Sigmoid colon (tissue), 7 donors: ENCODE measurements around the gene CDKL1. TPM values are rescaled to one million over a fixed set of nuclear protein-coding genes. Genes with fewer than 3 reads are reported as not detected.

ENCODE experiments used
- DNase-seq: peaks from one replicate; pipeline ENCODE4 v3.0.0-alpha.2; 2019
- H3K27ac ChIP-seq, 4 donors: fragments of 200-600 bp; sonication (generic); one replicate each; pipeline ENCODE4 v1.5.1; 2016 to 2019; ENCODE audit warnings: mild to moderate bottlenecking in 1 of 4
- H3K27me3 ChIP-seq, 3 donors: fragments of 200-600 bp; sonication (generic); one replicate each; pipeline ENCODE4 v1.5.1; 2019; ENCODE audit warnings: mild to moderate bottlenecking in 1 of 3
- H3K36me3 ChIP-seq, 4 donors: fragments of 200-600 bp; sonication (generic); one replicate each; pipeline ENCODE4 v1.5.1; 2016 to 2019
- H3K4me1 ChIP-seq, 4 donors: fragments of 200-600 bp; sonication (generic); one replicate each; pipeline ENCODE4 v1.5.1; 2017 to 2019
- H3K4me3 ChIP-seq, 4 donors: fragments of 200-600 bp; sonication (generic); one replicate each; pipeline ENCODE4 v1.5.1; 2017 to 2019; ENCODE audit warnings: mild to moderate bottlenecking in 2 of 4, moderate library complexity in 1 of 4
- H3K9me3 ChIP-seq, 4 donors: fragments of 200-600 bp in 3 of 4; sonication (generic) in 3 of 4; one replicate each; pipeline versions ENCODE4 v1.5.1 to v1.6.1; 2013 to 2019
- CTCF ChIP-seq, 4 experiments: fragments of 450-650 bp in 3 of 4; fragments of 200-600 bp in 1 of 4; IDR thresholded peaks; one replicate each; pipeline ENCODE4 v1.5.1; 2016 to 2019; ENCODE audit warnings: antibody characterized with exemption in 4 of 4, mild to moderate bottlenecking in 3 of 4, moderate library complexity in 2 of 4
- EP300 ChIP-seq, 4 donors: sonication (generic); formaldehyde crosslinking; IDR thresholded peaks; one replicate each; pipeline ENCODE4 v1.6.1; 2017; ENCODE audit warnings: antibody characterized with exemption in 4 of 4
- POLR2A ChIP-seq, 2 donors: fragments of 450-650 bp; IDR thresholded peaks; one replicate each; pipeline ENCODE4 v1.6.1; 2016; ENCODE audit warnings: antibody characterized with exemption in 2 of 2, mild to moderate bottlenecking in 2 of 2, moderate library complexity in 2 of 2
- POLR2AphosphoS5 ChIP-seq, 4 donors: sonication (generic); formaldehyde crosslinking; IDR thresholded peaks; one replicate each; pipeline ENCODE4 v1.6.1; 2017; ENCODE audit warnings: antibody characterized with exemption in 4 of 4
- WGBS, 2 donors: extraction: QIAGEN DNeasy Blood & Tissue Kit; methylation state at CpG; one replicate each; pipeline ENCODE4 v1.1.7; 2013; 5-methylcytosine and 5-hydroxymethylcytosine counted together
- intact Hi-C: fragments of 100-400 bp; cut with DNase I; formaldehyde crosslinking; loops from one replicate; pipeline ENCODE4 v1.15.1; 2023
- polyA plus RNA-seq, 3 donors: library from polyadenylated mRNA; stranded (reverse); fragments of 200-250 nt; gene quantifications; one replicate each; pipeline ENCODE4 v1.2.3, GENCODE V29; 2013
- total RNA-seq, 4 donors: library from RNA; depleted of rRNA; stranded (reverse); fragments of >200 nt; gene quantifications; one replicate each; pipeline ENCODE4 v1.1.0, GENCODE V29; 2016
- donor health status: healthy with polysubstance abuse.
- donor health status: Bipolar disorder and iron deficiency.
- donor health status: healthy.

CDKL1 gene
- total and polyA plus RNA-seq, 7 donors: 4.2 to 91.8 (median 39.8) TPM

GRCh38 chr14:50395448-50395847, 1.2 kb downstream of the CDKL1 start:
- peak overlapping the region in 3 of 4 donors; percentile 83 to 87 (median 85) for H3K27ac ChIP-seq
- peak; percentile 76 for DNase-seq
- H3K27me3 ChIP-seq: no peaks in the 10 kb centered on the region
- TF ChIP-seq CTCF (IDR thresholded peaks at IDR 0.05) (no peak), EP300 (IDR thresholded peaks at IDR 0.05) (no peak), POLR2AphosphoS5 (IDR thresholded peaks at IDR 0.05) (no peak), POLR2A (IDR thresholded peaks at IDR 0.05) (no peak)
- no peaks in the 10 kb centered on the region for H3K36me3 ChIP-seq
- H3K9me3 ChIP-seq: no peaks in the 10 kb centered on the region
- peak overlapping the region; percentile 40 to 83 (median 75) for H3K4me3 ChIP-seq
- 15 to 66% methylated on average over 5 of the region's 5 CpGs for WGBS, 2 donors
- intact Hi-C loops: loop anchor here (5.0 kb wide), 1 partner anchor 48 kb away; no protein-coding TSS in a partner anchor
- peaks cover 0 to 69% (median 46%) of the 10 kb centered on the region in 4 donors for H3K4me1 ChIP-seq

GRCh38 chr14:50394713-50395112, 2.0 kb downstream of the CDKL1 start:
- peak overlapping the region in 1 of 4 donors; percentile 85 for H3K27ac ChIP-seq
- no peaks in the 10 kb centered on the region for H3K9me3 ChIP-seq
- 93 to 95% methylated on average over 5 of the region's 5 CpGs for WGBS, 2 donors
- H3K4me1 ChIP-seq: peaks cover 0 to 62% (median 39%) of the 10 kb centered on the region in 4 donors
- no peak for TF ChIP-seq EP300 (IDR thresholded peaks at IDR 0.05)
- TF ChIP-seq POLR2AphosphoS5 (IDR thresholded peaks at IDR 0.05): no peak
- no peak for TF ChIP-seq CTCF (IDR thresholded peaks at IDR 0.05)
- TF ChIP-seq POLR2A (IDR thresholded peaks at IDR 0.05): no peak
- H3K4me3 ChIP-seq: peak overlapping the region in 3 of 4 donors; percentile 72 to 83 (median 78)
- H3K36me3 ChIP-seq: peaks cover 0 to 4% (median 0%) of the 10 kb centered on the region in 4 donors
- no peaks in the 10 kb centered on the region for H3K27me3 ChIP-seq
- DNase-seq: no peak
- intact Hi-C loops: loop anchor here (5.0 kb wide), 1 partner anchor 47 kb away; no protein-coding TSS in a partner anchor

- 59 to 85% methylated on average over 9 of the region's 9 CpGs for WGBS, 2 donors
- Histone ChIP-seq H3K4me1 (peaks cover 0 to 27% (median 15%) of the 10 kb centered on the region in 4 donors), H3K27ac (no peak overlapping the region), H3K9me3 (no peaks in the 10 kb centered on the region), H3K4me3 (no peak overlapping the region), H3K27me3 (no peaks in the 10 kb centered on the region), H3K36me3 (peaks cover 0 to 12% (median 0%) of the 10 kb centered on the region in 4 donors)
- intact Hi-C loops: no loop called here
- TF ChIP-seq POLR2A (IDR thresholded peaks at IDR 0.05) (no peak), EP300 (IDR thresholded peaks at IDR 0.05) (no peak)
- no peak for DNase-seq
These were observed 6.8 kb downstream of the CDKL1 start for GRCh38 chr14:50389668-50390441.

- H3K4me1 ChIP-seq: peaks cover 0 to 18% (median 8%) of the 10 kb centered on the region in 4 donors
- WGBS, 2 donors: 26 to 65% methylated on average over 9 of the region's 9 CpGs
- H3K27ac ChIP-seq: no peak overlapping the region
- intact Hi-C loops: no loop called here
- DNase-seq: no peak
- peaks cover 0 to 12% (median 0%) of the 10 kb centered on the region in 4 donors for H3K36me3 ChIP-seq
- no peaks in the 10 kb centered on the region for H3K27me3 ChIP-seq
- H3K4me3 ChIP-seq: no peak overlapping the region
- TF ChIP-seq POLR2A (IDR thresholded peaks at IDR 0.05) (no peak), CTCF (IDR thresholded peaks at IDR 0.05) (no peak), EP300 (IDR thresholded peaks at IDR 0.05) (no peak), POLR2AphosphoS5 (IDR thresholded peaks at IDR 0.05) (no peak)
- no peaks in the 10 kb centered on the region for H3K9me3 ChIP-seq
These were observed 8.3 kb downstream of the CDKL1 start for GRCh38 chr14:50388256-50388931.

- no peak overlapping the region for H3K27ac ChIP-seq
- H3K36me3 ChIP-seq: peaks cover 0 to 12% (median 0%) of the 10 kb centered on the region in 4 donors
- H3K4me3 ChIP-seq: no peak overlapping the region
- intact Hi-C loops: no loop called here
- no peaks in the 10 kb centered on the region for H3K9me3 ChIP-seq
- H3K4me1 ChIP-seq: peaks cover 0 to 9% (median 4%) of the 10 kb centered on the region in 4 donors
- TF ChIP-seq POLR2A (IDR thresholded peaks at IDR 0.05) (no peak), CTCF (IDR thresholded peaks at IDR 0.05) (no peak), EP300 (IDR thresholded peaks at IDR 0.05) (no peak), POLR2AphosphoS5 (IDR thresholded peaks at IDR 0.05) (no peak)
- WGBS, 2 donors: 98 to 100% methylated on average over 1 of the region's 1 CpG
- no peak for DNase-seq
- H3K27me3 ChIP-seq: no peaks in the 10 kb centered on the region
These were observed 9.1 kb downstream of the CDKL1 start for GRCh38 chr14:50387548-50387947.
